Vagina (tissue), 2 donors: ENCODE results near the gene GRHL3.

Experiments
- CTCF ChIP-seq, 3 experiments: fragments of 450-650 bp in 2 of 3; fragments of 200-600 bp in 1 of 3; sonication (generic) in 1 of 3; IDR thresholded peaks; one replicate each; pipeline ENCODE4 v1.5.1; 2017 to 2019; ENCODE audit warnings: antibody characterized with exemption in 3 of 3, mild to moderate bottlenecking in 2 of 3, moderate library complexity in 2 of 3
- POLR2AphosphoS5 ChIP-seq, 2 donors: sonication (generic); formaldehyde crosslinking; IDR thresholded peaks; one replicate each; pipeline ENCODE4 v1.9.0; 2017; ENCODE audit warnings: antibody characterized with exemption in 2 of 2, mild to moderate bottlenecking in 2 of 2, low read depth in 1 of 2; ENCODE audit not compliant: insufficient read depth in 1 of 2

- TF ChIP-seq CTCF (IDR thresholded peaks at IDR 0.05) (no peak), POLR2AphosphoS5 (IDR thresholded peaks at IDR 0.05; ENCODE audit: insufficient read depth in 1 of 2, low read depth in 1 of 2) (no peak)
These were observed 41.5 kb downstream of the GRHL3 start for GRCh38 chr1:24360681-24361080.
